GM12878 (cell line): ENCODE results near the gene PRCC. TPM values are rescaled to one million over a fixed set of nuclear protein-coding genes. Genes with fewer than 3 reads are reported as not detected.

Experiments used
- ATAC-seq: fragments of 200-7000 bp; cut with Tn5 transposase; 3 replicates; pipeline ENCODE4 v1.9.1; 2020; ENCODE audit warnings: mild to moderate bottlenecking, moderate library complexity
- BruUV-seq: library from RNA; stranded (reverse); fragments of 400-500 nt; replicated peaks from 2 replicates; lab custom pipeline; 2021; lab: Mats Ljungman, UMichigan
- CTCF ChIA-PET: fragments of 300-600 bp; sonication (Branson Sonifier 250); formaldehyde crosslinking; extraction: SDS; loops from one replicate; lab custom pipeline; 2021; ENCODE audit warnings: inconsistent platforms; lab: Yijun Ruan, JAX
- POLR2A ChIA-PET: fragments of 350-600 bp; formaldehyde crosslinking; extraction: SDS; loops from one replicate; lab custom pipeline; 2021; ENCODE audit warnings: inconsistent platforms; lab: Charles Lee
- RAD21 ChIA-PET: fragments of 300-600 bp; sonication (Branson Sonifier 250); formaldehyde crosslinking; loops from one replicate; lab custom pipeline; 2023; ENCODE audit warnings: antibody characterized with exemption; ENCODE audit not compliant: unreplicated experiment; lab: Charles Lee
- SMC1A ChIA-PET: fragments of 300-600 bp; sonication (Branson Sonifier 250); formaldehyde crosslinking; loops from one replicate; lab custom pipeline; 2023; ENCODE audit not compliant: unreplicated experiment, uncharacterized antibody; lab: Charles Lee
- DNase-seq: peaks from one replicate; pipeline ENCODE4 v3.0.0-alpha.2; 2011; ENCODE audit warnings: low read depth, low spot score
- FAIRE-seq: peaks from 3 replicates; lab custom pipeline; 2011; peaks lifted over from hg19 to GRCh38; lab: Jason Lieb, UNC
- H2AFZ ChIP-seq: 2 replicates; pipeline ENCODE4 v1.6.0; 2011; ENCODE audit warnings: low read depth, low read length, control low read depth; ENCODE audit not compliant: control insufficient read depth
- H3K27ac ChIP-seq: 2 replicates; pipeline ENCODE4 v1.5.1; 2011; ENCODE audit warnings: control low read depth; ENCODE audit not compliant: control insufficient read depth, insufficient read depth
- H3K27me3 ChIP-seq, 2 experiments: replicated peaks in 1 of 2; 2 replicates each; pipeline versions ENCODE4 v1.6.0 to v1.6.1; 2011; ENCODE audit warnings: low read length in 1 of 2; ENCODE audit not compliant: control insufficient read depth in 2 of 2, insufficient read depth in 2 of 2
- H3K36me3 ChIP-seq, 2 experiments: 2 replicates each; pipeline ENCODE4 v1.5.1; 2011; ENCODE audit warnings: low read length in 1 of 2; ENCODE audit not compliant: control insufficient read depth in 2 of 2, insufficient read depth in 2 of 2
- H3K4me1 ChIP-seq: 2 replicates; pipeline ENCODE4 v1.6.1; 2011; ENCODE audit warnings: mild to moderate bottlenecking, low read length, moderate library complexity, mixed read lengths; ENCODE audit not compliant: control insufficient read depth, insufficient read depth
- H3K4me2 ChIP-seq: 2 replicates; pipeline ENCODE4 v1.6.0; 2011; ENCODE audit warnings: control low read depth; ENCODE audit not compliant: control insufficient read depth, insufficient read depth
- H3K4me3 ChIP-seq: fragments of 200-600 bp; sonication (generic); 2 replicates; pipeline ENCODE4 v1.5.1; 2016
- H3K79me2 ChIP-seq: 2 replicates; pipeline ENCODE4 v1.6.0; 2011; ENCODE audit warnings: low read length; ENCODE audit not compliant: control insufficient read depth, insufficient read depth
- H3K9ac ChIP-seq: 2 replicates; pipeline ENCODE4 v1.8.0; 2011; ENCODE audit warnings: low read length, control low read depth, mixed read lengths; ENCODE audit not compliant: control insufficient read depth, insufficient read depth
- H3K9me3 ChIP-seq: replicated peaks from 3 replicates; pipeline ENCODE4 v1.5.1; 2011; ENCODE audit warnings: mild to moderate bottlenecking, low read length; ENCODE audit not compliant: control insufficient read depth, insufficient read depth
- H4K20me1 ChIP-seq: 2 replicates; pipeline ENCODE4 v1.6.0; 2011; ENCODE audit not compliant: control insufficient read depth, insufficient read depth
- CEBPB ChIP-seq, 2 experiments: fragments of 150-350 bp in 1 of 2; IDR thresholded peaks; 2 replicates each; pipeline ENCODE4 v1.6.1; 2012 to 2014; ENCODE audit warnings: low read depth in 2 of 2, low read length in 2 of 2, borderline replicate concordance in 1 of 2, inconsistent platforms in 1 of 2
- CREM ChIP-seq: IDR thresholded peaks from 2 replicates; pipeline ENCODE4 v1.6.1; 2014; ENCODE audit warnings: antibody characterized with exemption, low read depth
- GATAD2B ChIP-seq: fragments of 450-650 bp; conservative IDR thresholded peaks from 2 replicates; pipeline ENCODE4 v1.6.1; 2017; ENCODE audit warnings: low read depth, mild to moderate bottlenecking, moderate library complexity
- MXI1 ChIP-seq: fragments of 150-350 bp; IDR thresholded peaks from 2 replicates; pipeline ENCODE4 v1.6.1; 2011; ENCODE audit warnings: low read depth, mild to moderate bottlenecking, inconsistent platforms, low read length, improper control_type of control experiment
- MYB ChIP-seq: fragments of 150-350 bp; IDR thresholded peaks from 2 replicates; pipeline ENCODE4 v1.6.1; 2014; ENCODE audit warnings: mild to moderate bottlenecking, low read depth, low read length, borderline replicate concordance
- MYC ChIP-seq: IDR thresholded peaks from 2 replicates; pipeline ENCODE4 v1.6.1; 2011; ENCODE audit warnings: mild to moderate bottlenecking, low read length, moderate library complexity, inconsistent platforms; ENCODE audit not compliant: insufficient read depth, insufficient replicate concordance, insufficient read length, severe bottlenecking
- PAX5 ChIP-seq: IDR thresholded peaks from 2 replicates; pipeline ENCODE4 v1.6.1; 2011; ENCODE audit warnings: low read depth, low read length, borderline replicate concordance
- PML ChIP-seq: IDR thresholded peaks from 2 replicates; pipeline ENCODE4 v1.6.1; 2012; ENCODE audit warnings: low read length, inconsistent platforms
- RUNX3 ChIP-seq: IDR thresholded peaks from 2 replicates; pipeline ENCODE4 v1.6.1; 2012; ENCODE audit warnings: low read length, inconsistent platforms
- SP1 ChIP-seq: IDR thresholded peaks from one replicate; pipeline ENCODE4 v1.6.1; 2011; ENCODE audit warnings: low read depth, low read length
- SPI1 ChIP-seq: IDR thresholded peaks from 2 replicates; pipeline ENCODE4 v1.6.1; 2011; ENCODE audit warnings: low read depth, mild to moderate bottlenecking, low read length, moderate library complexity, borderline replicate concordance; ENCODE audit not compliant: insufficient read depth
- SRF ChIP-seq, 2 experiments: IDR thresholded peaks; 2 replicates each; pipeline ENCODE4 v1.6.1; 2011; ENCODE audit warnings: low read depth in 2 of 2, low read length in 2 of 2, mild to moderate bottlenecking in 1 of 2, moderate library complexity in 1 of 2
- WRNIP1 ChIP-seq: IDR thresholded peaks from 2 replicates; pipeline ENCODE4 v1.6.1; 2011; ENCODE audit warnings: low read depth, low read length, improper control_type of control experiment, borderline replicate concordance
- ZZZ3 ChIP-seq: IDR thresholded peaks from 2 replicates; pipeline ENCODE4 v1.6.1; 2011; ENCODE audit warnings: low read depth; ENCODE audit not compliant: control insufficient read depth, insufficient read length
- WGBS: methylation state at CpG from one replicate; pipeline ENCODE4 v1.1.6; 2016; ENCODE audit warnings: low lambda C conversion rate; ENCODE audit not compliant: insufficient replicate concordance, insufficient coverage; ENCODE audit errors: missing lambda C conversion rate; 5-methylcytosine and 5-hydroxymethylcytosine counted together
- in situ Hi-C: fragments of 300-500 bp; cut with MboI; formaldehyde crosslinking; loops from 9 replicates; pipeline ENCODE4 v1.14.3; 2018; ENCODE audit warnings: mixed read lengths
- intact Hi-C: fragments of 100-400 bp; cut with micrococcal nuclease; formaldehyde crosslinking; loops from one replicate; pipeline ENCODE4 v1.14.2; 2022; ENCODE audit not compliant: unreplicated experiment
- polyA plus RNA-seq, 11 experiments: library from polyadenylated mRNA; depleted of rRNA in 4 of 11; unstranded in 6 of 11; stranded (reverse) in 5 of 11; fragments of >200 nt; fragmentation: Nextera tagmentation in 4 of 11; fragmentation: Illumina TruSeq in 1 of 11; extraction: Ambion mirVana in 4 of 11; extraction: Trizol in 1 of 11; gene quantifications; 1 replicate in 1 of 11; 2 replicates in 10 of 11; pipeline versions ENCODE4 v1.2.1 to v1.2.3, GENCODE V29; 2011 to 2016; ENCODE audit warnings: inconsistent platforms in 2 of 11, missing spikeins in 2 of 11, low read depth in 1 of 11
- total RNA-seq, 4 experiments: library from RNA; depleted of rRNA in 3 of 4; stranded (reverse); fragments of >200 nt in 3 of 4; fragmentation: Illumina TruSeq in 1 of 4; extraction: Trizol in 1 of 4; gene quantifications; 2 replicates each; pipeline versions ENCODE4 v1.2.1 to v1.2.3, GENCODE V29; 2013 to 2021
- TF ChIP-seq, protein P1 (sequence below): fragments of 150-350 bp; IDR thresholded peaks from 2 replicates; pipeline ENCODE4 v1.6.1; 2014; ENCODE audit warnings: mild to moderate bottlenecking, low read depth, low read length
- TF ChIP-seq, protein P2 (sequence below): IDR thresholded peaks from 2 replicates; pipeline ENCODE4 v1.6.1; 2011; ENCODE audit warnings: borderline replicate concordance, low read depth, mild to moderate bottlenecking, moderate library complexity, low read length; ENCODE audit not compliant: insufficient read depth, poor library complexity, severe bottlenecking
- TF ChIP-seq, protein P3 (sequence below): IDR thresholded peaks from 2 replicates; pipeline ENCODE4 v1.6.1; 2011; ENCODE audit warnings: low read depth, mild to moderate bottlenecking, low read length, moderate library complexity, borderline replicate concordance; ENCODE audit errors: extremely low read depth

Gene PRCC
- total and polyA plus RNA-seq, 10 of the 15 experiments (the other 5 are each of a cell fraction or from before 2014, with no cell fraction given), result 23.8 to 132 (median 63.1) TPM

DNA sequence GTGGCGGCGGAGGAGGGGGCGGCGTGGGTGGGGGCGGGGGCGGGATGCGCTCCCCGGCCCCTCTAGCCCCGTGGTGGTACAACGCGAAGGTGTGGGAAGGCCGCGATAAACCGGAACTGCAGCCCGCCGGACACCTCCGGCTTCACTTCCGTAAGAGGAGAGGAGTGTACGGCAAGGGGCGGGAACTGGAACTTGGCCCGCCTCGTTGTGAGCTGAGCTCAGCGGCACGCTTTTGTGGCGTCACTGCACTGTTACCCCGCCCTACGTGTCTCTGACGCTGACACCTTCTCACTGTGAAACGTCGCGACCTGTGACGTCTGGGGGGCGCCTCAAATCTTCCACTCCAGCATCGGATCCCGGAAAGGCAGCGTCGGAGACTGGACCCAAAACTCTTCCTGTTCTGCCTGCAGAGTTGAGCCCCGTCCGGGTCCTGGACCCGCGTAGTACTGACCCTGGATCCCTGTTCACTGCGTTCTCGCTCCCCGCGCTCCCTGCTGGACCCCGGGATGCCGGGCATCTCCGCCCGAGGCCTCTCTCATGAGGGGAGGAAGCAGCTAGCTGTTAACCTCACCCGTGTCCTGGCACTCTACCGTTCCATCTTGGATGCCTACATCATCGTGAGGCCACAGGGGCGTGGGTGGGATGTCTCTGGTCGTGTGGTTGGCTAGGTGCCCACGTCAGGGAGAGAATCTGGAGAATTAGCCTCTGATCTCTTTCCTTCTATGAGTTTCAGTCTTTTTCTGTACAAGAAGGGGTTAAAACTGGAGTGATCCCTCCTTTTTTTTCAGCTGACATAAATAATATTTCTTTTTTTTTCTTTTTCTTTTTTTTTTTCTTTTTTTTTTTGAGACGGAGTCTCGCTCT is 38.5 kb upstream of the PRCC start, which contains the start of gene ISG20L2:
Gene ISG20L2 (minus strand): TSS at position 168 of the 864 bp plus-strand sequence. CDS start 1,114 bp downstream, outside the sequence.
- H3K4me1 ChIP-seq, result peaks cover 9% of the 10 kb centered on the region
- intact Hi-C loops, result loop anchor here (1.0 to 10.0 kb wide), 4 partner anchors 12 to 104 kb away; partner anchors contain the start of genes MRPL24 and PRCC
- CTCF ChIA-PET, result interaction anchor here (0.9 to 11.2 kb wide), 19 partner anchors 10 to 240 kb away, joined by 3 to 433 read pairs (median 53); partner anchors contain the start of genes CRABP2, INSRR, MRPL24 and NAXE
- peak within 1 kb of the TSS; percentile 98 for H3K9ac ChIP-seq
- ATAC-seq (peak; percentile 85), FAIRE-seq (peak; percentile 95), DNase-seq (peak; percentile 92)
- peak within 1 kb of the TSS; percentile 91 for H3K27ac ChIP-seq
- peak within 1 kb of the TSS; percentile 76 for H2AFZ ChIP-seq
- peak within 1 kb of the TSS; percentile 99 for H3K4me2 ChIP-seq
- H3K4me3 ChIP-seq, result peak within 1 kb of the TSS; percentile 100
- peaks cover 6 to 10% of the 10 kb centered on the region in 2 experiments for H3K36me3 ChIP-seq
- WGBS, result 1% methylated on average over 47 of the region's 57 CpGs
- SMC1A ChIA-PET, result interaction anchor here (1.0 to 10.0 kb wide), 11 partner anchors 12 to 162 kb away, joined by 3 to 168 read pairs (median 50); partner anchors contain the start of genes HDGF, INSRR, MRPL24 and NTRK1
- TSS peak; percentile 90 for BruUV-seq
- H3K9me3 ChIP-seq, result no peaks in the 10 kb centered on the region
- H3K27me3 ChIP-seq, result no peaks in the 10 kb centered on the region
- H4K20me1 ChIP-seq, result peaks cover 7% of the 10 kb centered on the region
- H3K79me2 ChIP-seq, result peaks cover 61% of the 10 kb centered on the region
- in situ Hi-C loops, result no loop called here
- POLR2A ChIA-PET, result interaction anchor here (0.6 to 7.0 kb wide), 18 partner anchors 9 to 240 kb away, joined by 3 to 75 read pairs (median 5); partner anchors contain the start of genes HDGF, MRPL24, NAXE and PRCC
- RAD21 ChIA-PET, result interaction anchor here (0.8 to 7.1 kb wide), 14 partner anchors 10 to 162 kb away, joined by 3 to 173 read pairs (median 29); partner anchors contain the start of genes HDGF, INSRR, MRPL24 and NTRK1
- no peak for TF ChIP-seq CEBPB (IDR thresholded peaks at IDR 0.05; ENCODE audit: borderline replicate concordance in 1 of 2, low read depth in 2 of 2, low read length in 2 of 2)
- peak; percentile 82 for TF ChIP-seq SP1
- TF ChIP-seq, protein P1, sequence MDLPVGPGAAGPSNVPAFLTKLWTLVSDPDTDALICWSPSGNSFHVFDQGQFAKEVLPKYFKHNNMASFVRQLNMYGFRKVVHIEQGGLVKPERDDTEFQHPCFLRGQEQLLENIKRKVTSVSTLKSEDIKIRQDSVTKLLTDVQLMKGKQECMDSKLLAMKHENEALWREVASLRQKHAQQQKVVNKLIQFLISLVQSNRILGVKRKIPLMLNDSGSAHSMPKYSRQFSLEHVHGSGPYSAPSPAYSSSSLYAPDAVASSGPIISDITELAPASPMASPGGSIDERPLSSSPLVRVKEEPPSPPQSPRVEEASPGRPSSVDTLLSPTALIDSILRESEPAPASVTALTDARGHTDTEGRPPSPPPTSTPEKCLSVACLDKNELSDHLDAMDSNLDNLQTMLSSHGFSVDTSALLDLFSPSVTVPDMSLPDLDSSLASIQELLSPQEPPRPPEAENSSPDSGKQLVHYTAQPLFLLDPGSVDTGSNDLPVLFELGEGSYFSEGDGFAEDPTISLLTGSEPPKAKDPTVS, result 0 out of 2 replicates have a peak, but pooled peaks have one; percentile 15
- no peak for TF ChIP-seq ZZZ3
- TF ChIP-seq MYC, result no peak
- TF ChIP-seq MXI1, result peak; percentile 68; the same call in 1 of the 2 replicates
- TF ChIP-seq, protein P2, sequence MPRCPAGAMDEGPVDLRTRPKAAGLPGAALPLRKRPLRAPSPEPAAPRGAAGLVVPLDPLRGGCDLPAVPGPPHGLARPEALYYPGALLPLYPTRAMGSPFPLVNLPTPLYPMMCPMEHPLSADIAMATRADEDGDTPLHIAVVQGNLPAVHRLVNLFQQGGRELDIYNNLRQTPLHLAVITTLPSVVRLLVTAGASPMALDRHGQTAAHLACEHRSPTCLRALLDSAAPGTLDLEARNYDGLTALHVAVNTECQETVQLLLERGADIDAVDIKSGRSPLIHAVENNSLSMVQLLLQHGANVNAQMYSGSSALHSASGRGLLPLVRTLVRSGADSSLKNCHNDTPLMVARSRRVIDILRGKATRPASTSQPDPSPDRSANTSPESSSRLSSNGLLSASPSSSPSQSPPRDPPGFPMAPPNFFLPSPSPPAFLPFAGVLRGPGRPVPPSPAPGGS, result no peak
- TF ChIP-seq, protein P3, sequence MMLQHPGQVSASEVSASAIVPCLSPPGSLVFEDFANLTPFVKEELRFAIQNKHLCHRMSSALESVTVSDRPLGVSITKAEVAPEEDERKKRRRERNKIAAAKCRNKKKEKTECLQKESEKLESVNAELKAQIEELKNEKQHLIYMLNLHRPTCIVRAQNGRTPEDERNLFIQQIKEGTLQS, result 0 out of 2 replicates have a peak, but pooled peaks have one; percentile 9
- TF ChIP-seq SRF (IDR thresholded peaks at IDR 0.05; ENCODE audit: low read depth in 2 of 2, low read length in 2 of 2), result 0 out of 4 replicates have a peak, but pooled peaks of 1 of the 2 experiments have one; percentile 15
- TF ChIP-seq GATAD2B, result peak; percentile 76
- peak; percentile 38 for TF ChIP-seq RUNX3
- TF ChIP-seq PML, result no peak
- TF ChIP-seq WRNIP1, result no peak
- TF ChIP-seq CREM, result peak; percentile 99
- peak; percentile 72 for TF ChIP-seq SPI1
- peak; percentile 79 for TF ChIP-seq PAX5
- TF ChIP-seq MYB, result no peak
